ENCODE data around the gene SLC2A13.

- no peak for TF ChIP-seq POLR2A (IDR thresholded peaks at IDR 0.05; ENCODE audit: extremely low read depth, insufficient read length)
- TF ChIP-seq CTCF (IDR thresholded peaks at IDR 0.05; ENCODE audit: low read depth, low read length) = no peak
- no peak for TF ChIP-seq MAX (IDR thresholded peaks at IDR 0.05; ENCODE audit: low read depth, low read length)
These were observed 130.4 kb downstream of the SLC2A13 start for GRCh38 chr12:39975374-39975918.

Data from NB4 (cell line).